Measurements from ENCODE around the gene ZFAND4. TPM values are rescaled to one million over a fixed set of nuclear protein-coding genes. Genes with fewer than 3 reads are reported as not detected.
"Not testable (repeated sequence)": the region's sequence is repeated elsewhere in the genome, so short reads cannot be mapped to it uniquely, and the experiment has no call there.

The ZFAND4 gene
- total and polyA plus RNA-seq, 12 donors = 3.2 to 12.5 (median 10.3) TPM

- 91 to 93% methylated on average over 8 of the region's 8 CpGs for WGBS, 2 donors
- H3K4me1 ChIP-seq = peaks cover 0 to 19% (median 6%) of the 10 kb centered on the region in 9 donors
Observed at GRCh38 chr10:45675388-45675787, 2.8 kb upstream of the ZFAND4 start.

GRCh38 chr10:45673074-45673648, 589 bp upstream of the ZFAND4 start:
- H3K9me3 ChIP-seq = no peaks in the 10 kb centered on the region
- 36 to 40% methylated on average over 19 of the region's 19 CpGs for WGBS, 2 donors
- H3K27ac ChIP-seq = peak overlapping the region; percentile 59 to 96 (median 91)
- H3K27me3 ChIP-seq = no peaks in the 10 kb centered on the region
- intact Hi-C loops (cut with DNase I) = loop anchor here in 8 of 10 donors (2.0 to 10.0 kb wide), 9 partner anchors 46 to 211 kb away; partner anchors contain the start of gene WASHC2C (in 1 of the 8)
- ATAC-seq (peak in 1 of 8 donors; percentile 32), DNase-seq (peak; percentile 15 to 23)
- H3K4me1 ChIP-seq = peaks cover 0 to 24% (median 6%) of the 10 kb centered on the region in 9 donors
- peak overlapping the region; percentile 12 to 98 (median 81) for H3K4me3 ChIP-seq
- H3K36me3 ChIP-seq = no peaks in the 10 kb centered on the region
- TF ChIP-seq, protein P1, sequence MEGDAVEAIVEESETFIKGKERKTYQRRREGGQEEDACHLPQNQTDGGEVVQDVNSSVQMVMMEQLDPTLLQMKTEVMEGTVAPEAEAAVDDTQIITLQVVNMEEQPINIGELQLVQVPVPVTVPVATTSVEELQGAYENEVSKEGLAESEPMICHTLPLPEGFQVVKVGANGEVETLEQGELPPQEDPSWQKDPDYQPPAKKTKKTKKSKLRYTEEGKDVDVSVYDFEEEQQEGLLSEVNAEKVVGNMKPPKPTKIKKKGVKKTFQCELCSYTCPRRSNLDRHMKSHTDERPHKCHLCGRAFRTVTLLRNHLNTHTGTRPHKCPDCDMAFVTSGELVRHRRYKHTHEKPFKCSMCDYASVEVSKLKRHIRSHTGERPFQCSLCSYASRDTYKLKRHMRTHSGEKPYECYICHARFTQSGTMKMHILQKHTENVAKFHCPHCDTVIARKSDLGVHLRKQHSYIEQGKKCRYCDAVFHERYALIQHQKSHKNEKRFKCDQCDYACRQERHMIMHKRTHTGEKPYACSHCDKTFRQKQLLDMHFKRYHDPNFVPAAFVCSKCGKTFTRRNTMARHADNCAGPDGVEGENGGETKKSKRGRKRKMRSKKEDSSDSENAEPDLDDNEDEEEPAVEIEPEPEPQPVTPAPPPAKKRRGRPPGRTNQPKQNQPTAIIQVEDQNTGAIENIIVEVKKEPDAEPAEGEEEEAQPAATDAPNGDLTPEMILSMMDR (IDR thresholded peaks at IDR 0.05) = no peak

More at GRCh38 chr10:45675388-45675787, 2.8 kb upstream of the ZFAND4 start:
- Histone ChIP-seq H3K36me3 (no peaks in the 10 kb centered on the region), H3K27me3 (no peaks in the 10 kb centered on the region), H3K9me3 (no peaks in the 10 kb centered on the region), H3K27ac (no peak overlapping the region), H3K4me3 (no peak overlapping the region)
- intact Hi-C loops (cut with DNase I) = loop anchor here in 3 of 10 donors (10.0 kb wide), 3 partner anchors 49 to 211 kb away; partner anchors contain the start of gene WASHC2C (in 1 of the 3)
- ATAC-seq (no peak), DNase-seq (no peak)
- TF ChIP-seq, protein P1 (IDR thresholded peaks at IDR 0.05) = no peak

- H3K36me3 ChIP-seq, ATAC-seq, DNase-seq, H3K9me3 ChIP-seq, H3K27ac ChIP-seq, H3K27me3 ChIP-seq: not testable (repeated sequence)
- intact Hi-C loops (cut with DNase I) = loop anchor here in 7 of 10 donors (5.0 to 10.0 kb wide), 7 partner anchors 54 to 209 kb away; partner anchors contain the start of gene WASHC2C (in 1 of the 7)
- WGBS, 2 donors = 86 to 87% methylated on average over 4 of the region's 4 CpGs
- H3K4me3 ChIP-seq = peak overlapping the region in 8 of 10 donors; percentile 61 to 98 (median 84)
- H3K4me1 ChIP-seq = peaks cover 0 to 24% (median 6%) of the 10 kb centered on the region in 9 donors
Observed at GRCh38 chr10:45671300-45671699, 1.3 kb downstream of the ZFAND4 start.

DNA sequence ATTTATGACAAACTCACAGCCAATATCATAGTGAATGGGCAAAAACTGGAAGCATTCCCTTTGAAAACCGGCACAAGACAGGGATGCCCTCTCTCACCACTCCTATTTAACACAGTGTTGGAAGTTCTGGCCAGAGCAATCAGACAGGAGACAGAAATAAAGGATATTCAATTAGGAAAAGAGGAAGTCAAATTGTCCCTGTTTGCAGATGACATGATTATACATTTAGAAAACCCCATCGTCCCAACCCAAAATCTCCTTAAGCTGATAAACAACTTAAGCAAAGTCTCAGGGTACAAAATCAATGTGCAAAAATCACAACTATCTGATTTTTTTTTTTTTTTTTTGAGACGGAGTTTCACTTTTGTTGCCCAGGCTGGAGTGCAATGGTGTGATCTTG, 2.7 kb downstream of the ZFAND4 start:
- peaks cover 0 to 24% (median 6%) of the 10 kb centered on the region in 9 donors for H3K4me1 ChIP-seq
- H3K27ac ChIP-seq, H3K4me3 ChIP-seq, ATAC-seq, DNase-seq, H3K27me3 ChIP-seq, H3K36me3 ChIP-seq, H3K9me3 ChIP-seq: not testable (repeated sequence)
- intact Hi-C loops (cut with DNase I) = loop anchor here in 7 of 10 donors (5.0 to 10.0 kb wide), 7 partner anchors 55 to 208 kb away; partner anchors contain the start of gene WASHC2C (in 1 of the 7)
- 79 to 84% methylated on average over 3 of the region's 3 CpGs for WGBS, 2 donors

DNA sequence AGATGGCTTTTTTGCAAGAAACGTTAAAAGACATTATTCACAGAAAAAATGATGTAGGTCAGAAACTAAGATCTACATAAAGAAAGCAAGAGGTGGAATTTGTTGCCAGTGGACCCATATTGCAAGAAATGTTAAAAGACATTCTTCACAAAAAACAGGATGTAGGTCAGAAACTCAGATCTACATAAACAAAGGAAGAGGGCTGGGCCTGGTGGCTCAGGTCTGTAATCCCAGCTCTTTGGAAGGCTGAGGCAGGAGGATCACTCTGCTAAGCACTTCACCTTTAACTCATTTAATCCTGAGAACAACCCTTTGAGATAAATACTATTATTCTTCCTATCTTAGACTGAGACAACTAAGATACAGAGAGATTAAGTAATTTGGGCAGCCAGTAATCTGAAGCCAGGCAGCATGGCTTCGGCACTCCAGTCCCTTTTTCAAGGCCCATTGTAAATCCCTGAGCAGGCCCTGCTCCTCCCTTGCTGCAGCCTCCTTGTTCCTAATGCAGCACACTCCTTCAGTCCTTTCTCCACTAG, 11.6 kb downstream of the ZFAND4 start:
- intact Hi-C loops (cut with DNase I) = loop anchor here in 1 of 10 donors (5.0 kb wide), 1 partner anchor 34 kb away; no protein-coding TSS in a partner anchor
- no peaks in the 10 kb centered on the region for H3K27me3 ChIP-seq
- 94 to 96% methylated on average over 2 of the region's 2 CpGs for WGBS, 2 donors
- no peak for ATAC-seq
- no peak overlapping the region for H3K4me3 ChIP-seq
- TF ChIP-seq, protein P1 (IDR thresholded peaks at IDR 0.05) = no peak
- peaks cover 0 to 12% (median 3%) of the 10 kb centered on the region in 9 donors for H3K4me1 ChIP-seq
- H3K36me3 ChIP-seq = peaks cover 0 to 46% (median 2%) of the 10 kb centered on the region in 9 donors
- no peak overlapping the region for H3K27ac ChIP-seq
- no peak for DNase-seq
- peaks cover 0 to 15% (median 0%) of the 10 kb centered on the region in 11 donors for H3K9me3 ChIP-seq

All from heart right ventricle (tissue), 16 donors.